Daoy (cell line): Measurements from ENCODE around the gene MAST4. TPM values are rescaled to one million over a fixed set of nuclear protein-coding genes. Genes with fewer than 3 reads are reported as not detected.

Source experiments
- DNase-seq: peaks from one replicate; pipeline ENCODE4 v3.0.0-alpha.2; 2015; ENCODE audit warnings: low read depth
- total RNA-seq: library from RNA; depleted of rRNA; stranded (reverse); fragments of >200 nt; shearing (Covaris generic); gene quantifications from 2 replicates; pipeline ENCODE4 v1.2.3, GENCODE V29; 2014; rRNA removed

The MAST4 gene
- total RNA-seq: 5.4 and 5.5 TPM in 2 replicates

DNA sequence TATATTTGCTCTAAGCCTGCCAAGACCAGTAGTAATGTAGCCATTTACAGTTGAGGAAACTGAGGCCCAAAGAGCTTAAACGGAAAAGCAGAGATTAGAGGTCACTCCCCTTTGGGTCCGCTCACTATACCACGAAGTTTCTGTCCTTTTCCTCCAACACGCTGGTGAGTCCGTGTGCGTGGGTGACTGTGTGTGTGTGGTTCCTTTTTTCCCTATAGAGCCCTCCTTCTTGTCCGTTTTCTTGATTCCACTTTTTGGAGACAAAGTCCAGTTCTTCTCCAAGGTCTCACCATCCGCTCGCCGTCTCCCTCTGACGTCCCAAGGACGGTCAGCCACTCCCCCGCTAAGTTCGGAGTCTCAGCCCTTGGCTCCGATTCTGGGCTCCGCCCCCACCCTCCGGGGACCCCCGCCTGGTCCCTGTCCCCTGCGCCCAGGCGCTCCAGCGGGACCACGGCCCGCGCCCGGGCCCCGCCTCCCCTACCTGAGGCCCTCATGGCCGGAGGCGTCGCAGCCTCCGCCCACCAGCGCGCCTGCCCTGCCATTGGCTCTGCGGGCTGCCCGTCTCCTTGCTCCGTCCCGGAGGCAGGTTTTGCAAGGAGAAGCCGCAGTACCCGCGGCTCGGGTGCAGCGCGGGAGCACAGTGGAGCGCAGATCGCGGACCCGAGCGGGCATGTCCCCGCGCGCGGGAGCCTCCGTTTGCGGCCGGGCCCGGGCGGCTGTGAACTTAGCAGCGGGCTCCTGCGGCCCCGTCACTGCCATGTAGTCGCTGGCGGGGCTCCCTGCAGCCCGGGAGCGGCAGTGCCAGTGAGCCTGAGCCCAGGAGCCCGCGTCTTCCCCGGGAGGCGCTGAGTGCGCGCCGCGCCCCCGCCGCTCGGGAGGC lies at the start of gene MAST4:
Gene MAST4, plus strand, starts transcription at position 638 of the 880 bp plus-strand sequence. CDS start 263 bp downstream, outside the sequence.
- peak; percentile 92 for DNase-seq

DNA sequence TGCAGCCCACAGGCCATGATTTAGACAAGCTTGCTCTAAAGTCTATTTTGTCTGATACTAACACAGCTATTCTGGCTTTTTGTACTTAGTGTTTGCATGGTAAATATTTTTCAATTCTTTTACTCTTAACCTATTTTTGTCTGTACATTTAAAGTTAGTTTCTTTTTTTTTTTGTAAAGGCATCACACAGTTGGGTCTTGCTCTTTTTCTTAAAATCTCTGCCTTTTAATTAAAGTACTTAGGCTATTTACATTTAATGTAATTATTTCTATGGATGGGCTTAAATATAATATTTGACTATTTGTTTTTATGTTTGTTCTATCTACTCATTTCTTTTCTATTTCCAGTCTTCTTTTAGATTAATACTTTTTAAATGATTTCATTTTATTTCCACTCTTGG lies 49.7 kb upstream of the MAST4 start:
- DNase-seq: no peak

DNA sequence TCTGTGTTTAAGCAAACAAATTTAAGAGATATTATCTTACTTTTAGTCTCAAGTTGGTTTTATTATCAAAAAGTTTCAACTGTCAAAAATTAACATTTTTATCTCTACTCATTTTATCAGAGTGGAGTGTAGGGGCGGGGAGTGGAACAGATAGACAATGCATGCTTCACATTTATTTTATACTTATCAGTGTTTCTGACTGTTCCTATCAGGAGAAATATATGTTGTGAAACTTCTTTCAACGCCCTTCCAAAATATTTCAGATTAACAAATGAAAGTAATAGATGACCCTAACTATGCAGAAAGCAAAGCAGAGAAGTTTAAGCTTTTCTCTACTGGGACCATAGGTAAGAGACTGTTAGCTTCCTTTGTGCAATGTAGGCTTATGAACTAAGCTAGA lies 44.9 kb upstream of the MAST4 start:
- DNase-seq: no peak

DNA sequence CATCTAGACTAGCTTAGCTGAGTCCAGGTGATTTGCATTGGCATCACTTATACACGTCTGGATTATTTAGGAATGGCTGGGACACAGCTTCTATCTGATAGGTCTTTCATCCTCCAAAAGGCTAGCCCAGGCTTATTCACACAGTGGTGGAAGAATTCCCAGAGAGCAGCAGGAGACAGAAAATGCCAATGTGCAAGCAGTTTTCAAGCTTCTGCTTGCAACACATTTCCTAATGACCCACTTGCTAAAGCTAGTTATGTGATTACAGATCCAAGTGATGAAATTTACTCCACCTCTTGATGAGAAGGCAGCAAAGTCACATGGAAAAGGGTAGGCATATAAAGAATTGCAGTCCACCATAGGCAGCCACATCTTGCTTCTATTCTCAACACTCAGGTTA lies 44.2 kb upstream of the MAST4 start:
- no peak for DNase-seq

DNA sequence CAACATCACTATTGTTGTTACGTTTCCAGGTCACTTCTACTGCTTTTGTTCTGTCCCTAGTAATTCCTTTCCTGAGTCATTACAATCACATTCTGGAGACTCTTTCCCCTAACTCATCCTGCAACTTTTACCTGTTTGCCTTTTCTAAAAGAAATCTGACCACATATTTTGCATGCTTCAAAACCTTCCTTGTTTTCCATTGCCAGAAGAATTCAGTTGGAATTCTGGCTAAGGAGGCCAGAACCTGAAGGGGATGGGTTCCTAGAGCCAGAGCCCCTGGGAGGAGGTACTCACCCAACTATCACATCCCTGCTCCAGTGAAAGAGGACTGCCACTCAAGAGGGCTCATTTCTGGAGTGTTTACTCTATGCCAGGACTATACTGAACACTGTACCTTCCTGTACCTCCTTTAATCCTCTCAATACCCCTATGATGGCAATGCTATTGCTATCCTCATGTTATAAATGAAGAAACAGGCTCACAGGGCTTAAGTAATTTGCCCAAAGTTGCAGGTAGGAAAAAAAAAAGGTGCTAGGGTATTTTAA lies 42.8 kb upstream of the MAST4 start:
- no peak for DNase-seq

DNA sequence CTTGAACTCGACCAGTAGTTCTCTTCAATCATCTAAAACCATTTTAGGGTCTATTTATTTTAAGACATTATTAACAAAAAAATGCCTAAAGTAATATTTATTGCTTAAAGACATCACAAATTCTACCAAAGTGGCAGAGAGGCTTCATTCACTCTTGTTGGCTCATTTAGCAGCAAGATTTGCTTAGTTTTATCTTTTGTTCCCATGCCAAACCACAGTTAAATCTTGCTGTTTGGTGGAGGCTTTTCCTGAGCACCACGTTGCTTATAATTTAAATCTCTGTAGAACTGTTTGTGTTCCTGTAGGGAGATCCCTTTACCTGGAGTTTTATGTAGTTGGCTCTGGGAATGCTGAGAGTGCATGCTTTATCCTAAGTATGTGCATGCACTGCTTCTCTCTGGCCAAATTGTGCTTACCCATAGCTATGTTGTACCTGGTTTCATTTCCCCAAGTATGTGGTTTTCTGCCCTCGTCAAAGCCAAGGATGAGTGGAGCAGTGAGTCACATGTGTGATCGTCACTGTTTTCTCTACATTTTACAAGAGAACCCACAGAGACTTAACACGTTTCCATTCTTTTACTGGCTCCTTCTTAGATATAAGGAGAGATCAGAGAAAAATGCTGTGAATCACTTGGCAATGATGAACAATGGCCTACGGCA lies 42.1 kb upstream of the MAST4 start:
- peak; percentile 85 for DNase-seq

DNA sequence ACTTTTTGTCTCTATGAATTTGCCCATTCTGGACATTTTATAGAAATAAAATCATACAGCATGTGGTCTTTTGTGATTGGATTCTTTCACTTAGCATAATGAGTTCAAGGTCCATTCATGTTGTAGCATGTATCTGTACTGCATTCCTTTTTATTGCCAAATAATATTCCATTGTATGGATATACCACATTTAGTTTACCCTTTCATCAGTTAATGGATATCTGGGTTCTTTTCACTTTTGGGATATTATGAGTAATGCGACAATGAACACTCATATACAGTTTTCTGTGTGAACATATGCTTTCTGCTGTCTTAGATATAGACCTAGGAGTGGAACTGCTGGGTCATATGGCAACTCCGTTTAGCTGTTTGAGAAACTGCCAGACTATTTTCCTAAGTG lies 41.3 kb upstream of the MAST4 start:
- DNase-seq: no peak

DNA sequence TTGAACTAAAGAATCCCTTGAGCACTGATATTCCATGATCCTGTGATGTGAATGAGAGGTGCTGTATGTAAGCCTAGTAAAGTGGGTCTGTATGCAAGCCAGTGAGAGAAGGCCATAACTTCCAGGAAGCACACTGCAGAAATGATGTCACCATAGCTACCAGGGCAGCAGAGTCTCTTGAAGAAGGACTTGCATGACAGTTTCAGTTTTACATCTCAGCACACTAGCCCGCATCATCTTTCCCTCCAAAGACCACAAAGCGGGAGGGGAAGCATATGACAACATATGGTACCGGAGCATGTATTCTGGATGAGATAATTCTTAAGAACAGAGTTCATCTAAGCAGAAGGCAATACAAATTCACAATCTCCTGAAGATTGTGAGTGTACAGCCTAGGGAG lies 37.6 kb upstream of the MAST4 start:
- DNase-seq: peak; percentile 11

DNA sequence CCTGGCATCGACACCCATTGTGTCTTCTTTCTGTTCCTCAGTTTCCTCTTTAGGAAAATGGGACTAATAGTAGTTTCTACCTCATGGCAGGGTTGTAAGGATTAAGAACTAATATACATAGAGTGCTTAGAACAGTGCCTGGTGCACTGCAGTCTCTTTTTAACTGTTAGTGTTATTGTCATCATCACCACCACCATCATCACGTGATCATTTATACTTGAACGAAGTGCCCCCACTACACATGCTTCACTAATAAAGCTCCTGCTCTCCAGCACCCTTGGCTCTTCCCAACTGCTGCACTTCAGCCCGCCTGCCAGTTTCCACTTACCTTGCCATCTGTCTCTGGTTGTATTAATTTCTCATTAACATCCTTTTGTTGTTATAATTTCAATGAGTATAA lies 35.8 kb upstream of the MAST4 start:
- no peak for DNase-seq

DNA sequence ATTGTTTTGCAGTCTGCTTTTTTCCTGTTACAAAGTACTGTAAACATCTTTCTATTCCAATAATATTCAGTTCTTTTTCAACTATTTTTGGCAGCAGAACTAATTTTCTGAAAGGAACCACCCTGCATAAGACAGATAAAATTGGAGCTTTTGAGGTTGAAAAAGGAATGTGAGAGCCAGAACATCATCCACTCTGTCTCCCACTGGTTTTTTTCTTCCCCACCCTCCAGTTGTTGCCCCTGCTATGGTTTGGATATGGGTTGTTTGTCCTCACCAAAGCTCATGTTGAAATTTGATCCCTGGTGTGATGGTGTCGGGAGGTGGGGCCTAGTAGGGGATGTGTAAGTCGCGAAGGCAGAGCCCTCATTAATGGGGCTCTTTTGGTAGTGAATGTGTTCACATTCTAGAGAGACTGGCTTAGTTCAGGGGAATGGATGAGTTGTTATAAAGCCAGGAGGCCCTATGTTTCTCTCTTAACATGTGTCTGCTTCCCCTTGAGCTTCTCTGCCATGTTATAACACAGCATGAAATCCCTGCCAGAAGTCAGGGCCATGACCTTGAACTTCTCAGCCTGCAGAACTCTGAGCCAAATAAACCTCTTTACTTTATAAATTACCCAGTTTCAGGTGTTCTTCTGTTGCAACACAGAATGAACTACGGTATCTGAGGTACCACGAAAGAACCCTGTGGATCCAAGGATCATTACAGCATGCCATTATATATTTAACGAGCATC lies 34.8 kb upstream of the MAST4 start:
- DNase-seq: no peak

DNA sequence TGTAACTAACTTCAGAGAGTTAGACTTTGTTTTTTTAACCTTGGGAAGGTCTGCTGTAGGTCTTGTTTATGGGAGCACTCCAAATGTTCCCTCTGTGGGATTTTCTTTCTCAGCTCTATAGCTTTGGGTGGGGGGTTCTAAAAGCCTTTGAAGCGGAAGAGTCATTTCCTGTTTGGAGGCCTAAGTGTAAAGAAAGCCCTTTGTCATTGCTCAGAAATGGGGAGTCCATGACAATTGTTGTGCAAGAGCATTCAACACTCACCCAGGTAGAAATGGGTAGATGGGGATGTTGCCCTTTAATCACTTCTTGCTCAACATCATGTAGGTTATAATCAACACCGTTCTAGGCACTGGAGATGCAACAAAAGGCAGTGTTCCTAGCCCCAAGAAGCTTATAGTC lies 30.3 kb upstream of the MAST4 start:
- no peak for DNase-seq

DNA sequence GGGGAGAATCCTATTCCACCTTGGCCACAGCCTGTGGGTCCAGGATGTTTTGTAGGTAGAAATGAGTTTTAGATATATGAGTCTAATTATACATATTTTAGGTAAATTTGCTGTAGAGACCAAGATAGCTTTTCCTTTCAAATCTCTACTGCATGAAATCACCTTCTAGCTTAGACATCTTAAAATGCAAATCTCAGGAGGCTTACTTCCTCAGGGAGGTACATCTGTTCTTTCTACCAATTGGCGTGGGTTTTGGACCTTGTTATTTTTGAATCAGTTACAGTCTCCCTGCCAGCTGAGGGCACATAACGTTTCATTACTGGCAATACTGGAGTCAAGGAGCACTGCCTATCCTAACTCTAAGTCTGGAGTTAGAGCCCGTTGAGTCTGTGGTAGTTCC lies 28.7 kb upstream of the MAST4 start:
- no peak for DNase-seq

DNA sequence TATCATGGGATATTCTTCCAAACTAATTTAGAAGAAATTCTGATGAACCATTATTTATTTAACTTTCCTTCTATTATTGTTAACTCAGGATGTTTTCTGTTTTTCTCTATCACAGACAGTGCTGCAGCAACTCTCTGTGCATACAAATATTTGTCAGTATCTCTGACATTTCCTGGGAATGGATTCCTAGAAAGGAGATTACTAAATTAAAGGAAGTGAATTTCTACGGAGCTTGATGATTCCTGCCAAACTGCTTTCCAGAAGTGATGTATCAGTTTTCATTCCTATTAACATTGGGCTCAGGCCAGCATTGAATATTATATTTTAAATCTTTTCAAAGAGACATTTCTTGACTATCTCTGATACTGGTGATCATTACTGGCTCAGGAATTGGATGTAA lies 26.0 kb upstream of the MAST4 start:
- no peak for DNase-seq

DNA sequence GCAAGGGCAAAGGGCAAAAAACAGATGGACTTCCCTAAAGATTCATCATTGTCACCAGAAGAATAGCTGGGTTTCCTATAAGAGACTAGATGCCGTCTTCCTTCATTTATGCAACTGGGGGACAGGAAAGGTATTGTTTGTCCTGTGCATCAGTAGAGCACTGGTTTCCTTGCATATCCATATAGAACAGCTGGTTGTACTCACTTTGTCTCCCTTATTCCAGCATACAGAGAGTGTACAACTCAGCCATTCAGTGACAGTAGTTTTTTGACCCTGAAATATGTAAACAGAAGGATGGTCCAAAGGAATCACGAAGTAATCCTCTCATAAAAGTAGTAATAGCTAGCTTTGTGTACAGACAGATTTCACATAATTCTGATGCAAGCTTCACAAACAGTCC lies 22.5 kb upstream of the MAST4 start:
- DNase-seq: no peak

DNA sequence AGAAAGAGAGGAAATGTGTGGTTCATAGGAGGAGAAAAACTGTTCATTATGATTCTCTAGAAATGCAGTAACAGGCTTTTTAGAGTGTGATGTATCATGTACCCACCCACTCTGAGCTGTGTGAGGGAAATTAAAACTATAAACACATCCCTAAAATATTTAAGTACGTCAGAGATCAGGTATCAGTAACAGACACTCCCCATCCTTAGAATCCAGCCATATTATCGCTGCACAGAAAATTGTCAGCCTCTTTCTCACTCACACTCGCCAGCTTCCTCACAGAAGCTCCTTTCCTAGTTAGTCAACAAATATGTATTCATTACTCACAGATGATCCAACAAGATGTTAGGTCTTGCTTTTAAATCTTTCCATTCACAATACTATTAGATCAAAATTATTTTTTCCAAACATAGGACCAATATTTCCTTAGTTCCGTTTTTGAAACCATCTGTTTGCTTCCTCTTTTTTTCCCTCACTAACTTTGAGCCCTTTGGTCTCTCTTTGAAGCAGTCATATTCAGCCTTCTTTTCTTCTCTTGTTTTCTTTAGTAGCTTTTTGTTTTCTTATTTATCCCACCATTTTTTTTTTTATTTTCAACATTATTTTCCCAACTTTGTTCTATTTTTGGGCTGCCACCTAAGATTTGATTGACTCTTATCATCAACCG lies 13.6 kb upstream of the MAST4 start:
- DNase-seq: peak; percentile 23

DNA sequence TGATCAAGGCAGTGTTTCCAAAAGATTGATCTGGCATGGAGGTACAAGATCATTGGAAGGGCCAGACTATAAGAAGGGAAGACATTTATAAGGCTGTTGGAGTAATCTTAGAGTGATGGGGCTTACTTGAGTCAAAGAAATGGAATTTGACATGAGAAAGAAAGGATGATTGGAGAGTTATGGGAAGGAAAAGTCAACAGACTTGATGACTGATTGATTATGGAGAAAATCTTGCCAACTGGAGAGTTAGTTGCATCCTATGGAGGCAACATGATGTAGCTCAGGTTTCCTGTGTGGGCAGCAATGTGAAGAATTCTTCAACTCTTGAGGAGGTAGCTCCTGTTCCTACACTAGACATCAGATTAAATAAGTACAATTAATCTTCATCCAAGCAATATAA lies 10.9 kb upstream of the MAST4 start:
- no peak for DNase-seq

DNA sequence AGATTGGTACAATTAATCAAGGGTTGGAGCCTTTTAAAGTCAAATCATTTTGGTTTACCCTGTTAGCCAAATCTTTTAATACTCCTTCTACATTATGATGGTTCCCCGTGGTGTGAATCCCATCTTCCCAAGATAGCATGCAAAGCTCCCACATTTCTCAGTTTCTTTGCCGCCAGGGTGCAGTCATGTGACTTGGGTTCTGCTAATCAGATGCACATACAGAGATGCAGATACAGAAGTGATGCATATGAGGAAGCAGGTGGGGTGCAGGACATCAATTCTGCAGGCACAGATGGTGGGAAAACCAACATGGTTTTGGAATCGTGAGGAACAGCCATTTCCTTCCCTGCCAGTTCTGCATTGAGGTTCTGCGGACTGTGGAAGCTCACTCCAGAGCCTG lies 8.4 kb upstream of the MAST4 start:
- no peak for DNase-seq

DNA sequence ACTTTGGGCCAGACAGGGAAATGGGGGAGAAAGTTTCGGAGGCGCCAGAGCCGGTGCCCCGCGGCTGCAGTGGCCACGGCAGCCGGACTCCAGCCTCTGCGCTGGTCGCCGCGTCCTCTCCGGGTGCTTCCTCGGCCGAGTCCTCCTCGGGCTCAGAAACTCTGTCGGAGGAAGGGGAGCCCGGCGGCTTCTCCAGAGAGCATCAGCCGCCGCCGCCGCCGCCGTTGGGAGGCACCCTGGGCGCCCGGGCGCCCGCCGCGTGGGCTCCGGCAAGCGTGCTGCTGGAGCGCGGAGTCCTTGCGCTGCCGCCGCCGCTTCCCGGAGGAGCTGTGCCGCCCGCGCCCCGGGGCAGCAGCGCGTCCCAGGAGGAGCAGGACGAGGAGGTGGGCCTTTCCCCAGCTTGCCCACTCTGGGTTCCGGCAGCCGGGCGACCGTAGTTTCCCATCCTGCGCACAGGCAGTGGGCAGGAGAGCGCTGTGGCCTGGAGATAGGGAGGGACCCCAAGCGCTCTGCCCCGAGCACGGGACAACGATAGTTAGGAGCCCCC lies 516 bp downstream of the MAST4 start:
- peak; percentile 49 for DNase-seq

DNA sequence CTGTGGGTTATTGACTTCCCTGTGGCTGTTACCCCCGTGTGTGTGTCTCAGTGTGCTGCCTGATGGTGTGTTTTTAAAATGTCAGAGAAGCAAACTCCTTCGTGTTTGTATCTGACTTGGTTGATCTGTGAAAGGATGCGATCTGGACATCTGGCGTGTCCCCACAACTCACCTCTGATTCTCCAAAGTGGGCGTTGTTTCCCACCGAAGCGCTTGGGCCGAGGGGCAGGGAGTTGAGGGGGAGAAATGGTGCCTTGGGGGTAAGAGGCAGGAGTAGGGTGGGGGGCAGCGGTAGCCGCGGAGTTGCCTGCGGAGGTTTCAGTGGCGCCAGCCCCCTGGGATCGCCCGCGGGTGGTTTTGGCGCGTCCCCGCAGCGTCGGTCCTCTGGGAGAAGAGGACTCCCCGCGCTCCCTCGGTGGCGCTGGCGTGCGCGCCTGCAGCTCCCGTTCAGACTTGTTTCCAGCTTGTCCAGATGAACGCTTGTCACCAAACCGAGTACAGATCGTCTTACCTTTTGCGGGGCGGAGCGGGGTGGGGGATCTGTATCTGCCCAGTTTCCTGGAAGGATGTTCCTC lies 1.1 kb downstream of the MAST4 start:
- DNase-seq: peak; percentile 46

DNA sequence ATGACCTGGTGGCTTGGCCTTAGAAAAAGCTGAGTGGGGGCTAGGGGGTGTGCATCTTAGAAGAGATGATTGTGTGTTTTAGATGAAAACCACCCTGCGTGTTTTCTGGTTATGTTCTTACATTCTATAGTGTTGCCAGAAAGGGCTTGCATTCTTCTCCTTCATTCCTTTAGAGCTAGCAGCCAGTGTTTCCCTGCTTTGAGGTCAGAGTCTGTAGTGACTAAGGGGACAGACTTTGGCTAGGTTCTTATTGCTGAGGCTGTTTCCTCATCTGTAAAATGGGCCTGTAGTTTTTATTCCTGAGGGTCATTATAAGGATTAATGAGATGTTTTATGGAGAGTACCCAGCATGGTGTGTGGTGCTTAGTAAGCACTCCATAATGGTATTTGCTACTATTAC lies 6.4 kb downstream of the MAST4 start:
- DNase-seq: no peak

DNA sequence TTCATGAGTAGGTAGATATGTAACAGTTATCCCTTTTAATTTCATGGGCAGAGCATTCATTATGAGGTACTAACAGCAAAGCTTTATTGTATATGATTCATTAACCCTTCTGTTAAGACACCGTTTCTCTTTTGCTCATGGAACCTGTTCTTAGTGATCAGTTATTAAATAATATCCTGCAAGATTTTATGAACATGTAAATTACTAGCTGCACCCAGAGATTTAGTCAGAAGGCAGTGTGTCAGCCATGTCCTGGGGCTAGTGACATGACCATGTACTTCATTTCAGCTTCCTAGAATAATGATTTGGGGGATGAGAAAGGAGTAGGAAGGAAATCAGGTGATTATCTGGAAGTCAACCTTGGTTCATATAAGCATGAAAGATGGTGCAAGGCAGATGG lies 7.0 kb downstream of the MAST4 start:
- no peak for DNase-seq
